HS-5 (cell line): ENCODE results near the gene SLC7A1.
"Not testable (repeated sequence)": the region's sequence is repeated elsewhere in the genome, so short reads cannot be mapped to it uniquely, and the experiment has no call there.

Source experiments
- DNase-seq: peaks from one replicate; pipeline ENCODE4 v3.0.0-alpha.2; 2012; ENCODE audit warnings: low read depth

The SLC7A1 gene

GRCh38 chr13:29595380-29596063 lies at the start of gene SLC7A1:
Gene SLC7A1, minus strand, starts transcription at chr13:29595688. Its CDS starts 59,500 bp downstream, at chr13:29536188.
- peak; percentile 37 for DNase-seq

DNA sequence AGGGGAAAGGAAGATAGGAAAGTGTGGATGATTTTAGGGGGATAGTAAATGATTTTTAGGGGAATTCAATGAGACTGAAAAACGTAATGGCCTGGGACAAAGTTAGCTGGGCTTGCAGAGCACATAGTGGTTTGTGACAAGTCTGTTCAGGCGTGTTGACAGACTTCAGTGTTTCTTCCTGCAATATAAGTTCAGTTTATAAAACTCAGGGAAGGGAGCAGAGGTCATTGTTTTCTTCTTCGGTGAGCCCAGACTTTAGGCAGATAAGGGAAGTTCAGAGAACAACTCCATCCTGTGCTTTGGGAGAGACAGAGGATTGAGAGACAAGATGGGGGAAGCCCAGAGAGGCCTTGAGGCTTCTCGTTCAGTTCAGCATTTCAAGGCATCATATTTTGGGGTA lies 45.2 kb upstream of the SLC7A1 start:
- DNase-seq: no peak

DNA sequence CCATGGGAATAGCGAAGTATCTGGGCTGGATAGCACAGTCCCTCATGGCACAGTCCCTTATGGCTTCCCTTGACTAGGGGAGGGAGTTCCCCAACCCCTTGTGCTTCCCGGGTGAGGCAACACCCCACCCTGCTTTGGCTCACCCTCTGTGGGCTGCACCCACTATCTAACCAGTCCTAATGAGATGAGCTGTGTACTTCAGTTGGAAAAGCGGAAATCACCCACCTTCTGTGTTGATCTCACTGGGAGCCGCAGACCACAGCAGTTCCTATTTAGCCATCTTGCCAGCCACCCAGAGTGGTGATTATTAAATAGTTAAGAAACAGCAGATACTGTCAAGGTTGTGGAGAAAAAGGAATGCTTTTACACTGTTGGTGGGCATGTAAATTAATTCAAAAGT lies 41.3 kb upstream of the SLC7A1 start:
- DNase-seq: not testable (repeated sequence)

GRCh38 chr13:29624997-29625396 lies 29.5 kb upstream of the SLC7A1 start:
- no peak for DNase-seq

DNA sequence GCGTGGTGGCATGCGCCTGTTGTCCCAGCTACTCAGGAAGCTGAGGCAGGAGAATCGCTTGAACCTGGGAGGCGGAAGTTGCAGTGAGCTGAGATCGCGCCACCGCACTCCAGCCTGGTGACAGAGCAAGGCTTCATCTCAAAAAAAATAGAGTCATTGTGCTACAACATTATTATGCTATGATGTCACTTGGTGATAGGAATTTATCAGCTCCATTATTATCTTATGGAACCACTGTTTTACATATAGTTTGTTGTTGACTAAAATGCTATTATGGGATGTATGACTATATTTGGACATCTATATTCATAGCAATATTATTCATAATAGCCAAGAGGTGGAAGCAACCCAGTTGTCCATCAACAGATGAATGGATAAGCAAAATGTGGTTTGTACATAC lies 26.4 kb upstream of the SLC7A1 start:
- DNase-seq: no peak

- peak; percentile 29 for DNase-seq
Measured at GRCh38 chr13:29621051-29621800, 25.7 kb upstream of the SLC7A1 start.

DNA sequence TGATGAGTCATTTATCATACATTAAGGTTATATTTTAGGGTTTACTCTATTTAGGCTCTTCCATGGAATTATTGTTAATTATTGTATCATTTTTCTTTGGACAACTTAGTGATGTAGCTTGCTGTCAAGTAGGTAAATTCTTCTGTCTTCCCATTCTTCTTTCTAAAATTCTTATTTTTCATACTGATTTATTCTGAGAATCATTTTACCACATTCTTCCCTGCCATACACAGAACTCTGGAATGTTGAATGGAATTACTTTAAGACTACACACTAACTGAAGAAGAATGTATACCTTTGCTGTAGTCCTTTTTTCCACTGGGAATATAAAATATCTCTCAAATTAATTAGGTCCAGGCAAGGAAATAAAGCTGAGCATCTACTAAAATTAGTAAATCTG lies 24.5 kb upstream of the SLC7A1 start:
- DNase-seq: no peak

- no peak for DNase-seq
Measured at GRCh38 chr13:29613101-29613500, 17.6 kb upstream of the SLC7A1 start.

GRCh38 chr13:29607465-29607864 lies 12.0 kb upstream of the SLC7A1 start:
- no peak for DNase-seq

DNA sequence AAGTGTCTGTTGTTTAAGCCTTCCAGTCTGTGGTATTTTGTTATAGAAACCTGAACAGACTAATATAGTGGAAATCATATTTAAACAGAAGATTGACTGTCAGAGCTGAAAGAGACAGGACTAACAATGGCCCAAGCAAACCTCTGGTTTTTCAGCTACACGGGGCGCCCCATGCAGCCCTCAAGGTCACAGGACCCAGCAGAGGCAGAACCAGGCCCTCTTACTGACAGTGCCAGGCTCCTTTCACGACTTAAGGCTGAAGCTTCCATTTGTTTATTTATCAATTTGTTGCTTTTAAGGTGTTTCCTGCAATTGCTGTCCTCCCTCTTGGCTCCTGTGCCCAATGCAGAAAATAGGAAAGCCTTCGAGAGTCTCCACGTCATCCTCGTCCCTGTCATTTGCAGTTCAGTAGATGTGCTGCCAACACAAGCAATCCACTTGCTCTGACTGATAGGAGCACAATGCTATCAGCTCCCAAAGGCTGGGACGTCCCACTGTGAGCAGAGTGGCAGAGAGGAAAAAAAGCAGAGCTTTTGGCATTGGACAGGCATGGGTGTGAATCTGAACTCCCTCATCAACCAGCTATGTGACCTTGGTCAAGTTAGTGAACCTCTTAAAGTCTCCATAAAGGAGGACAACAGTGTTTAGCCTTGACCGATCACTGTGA lies 10.5 kb upstream of the SLC7A1 start:
- DNase-seq: no peak

GRCh38 chr13:29598321-29598720 lies 2.8 kb upstream of the SLC7A1 start:
- no peak for DNase-seq

DNA sequence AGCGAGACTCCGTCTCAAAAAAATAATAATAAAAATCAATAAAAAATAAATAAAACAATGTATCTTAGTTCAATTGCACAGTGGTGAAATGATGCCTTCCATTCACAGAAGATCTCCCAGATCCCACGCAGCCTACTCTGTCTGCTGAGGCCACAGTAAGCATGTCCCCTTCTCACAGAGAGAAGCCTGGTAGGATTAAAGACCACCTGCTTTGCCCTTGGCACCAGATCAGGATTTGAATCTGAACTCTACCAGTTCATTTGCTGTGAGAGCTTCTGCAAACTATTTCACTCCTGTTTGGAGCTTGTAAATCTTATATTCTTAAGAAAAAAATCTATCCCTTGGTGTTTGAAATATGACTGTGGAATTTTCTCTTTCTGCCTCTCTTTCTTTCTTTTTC lies 2.2 kb upstream of the SLC7A1 start:
- no peak for DNase-seq

DNA sequence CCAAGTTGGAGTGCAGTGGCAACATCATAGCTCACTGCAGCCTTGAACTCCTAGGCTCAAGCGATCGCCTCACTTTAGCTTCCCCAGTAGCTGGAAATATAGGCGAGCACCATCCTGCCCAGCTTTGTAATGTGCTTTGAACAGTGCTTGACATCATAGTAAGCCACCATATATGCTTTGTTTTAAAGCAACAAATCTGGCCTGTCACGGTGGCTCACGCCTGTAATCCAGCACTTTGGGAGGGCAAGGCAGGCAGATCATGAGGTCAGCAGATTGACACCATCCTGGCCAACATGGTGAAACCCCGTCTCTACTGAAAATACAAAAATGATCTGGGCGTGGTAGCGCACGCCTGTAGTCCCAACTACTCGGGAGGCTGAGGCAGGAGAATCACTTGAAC lies 1.8 kb upstream of the SLC7A1 start:
- DNase-seq: no peak

GRCh38 chr13:29596064-29596418 lies 553 bp upstream of the SLC7A1 start:
- DNase-seq: no peak

DNA sequence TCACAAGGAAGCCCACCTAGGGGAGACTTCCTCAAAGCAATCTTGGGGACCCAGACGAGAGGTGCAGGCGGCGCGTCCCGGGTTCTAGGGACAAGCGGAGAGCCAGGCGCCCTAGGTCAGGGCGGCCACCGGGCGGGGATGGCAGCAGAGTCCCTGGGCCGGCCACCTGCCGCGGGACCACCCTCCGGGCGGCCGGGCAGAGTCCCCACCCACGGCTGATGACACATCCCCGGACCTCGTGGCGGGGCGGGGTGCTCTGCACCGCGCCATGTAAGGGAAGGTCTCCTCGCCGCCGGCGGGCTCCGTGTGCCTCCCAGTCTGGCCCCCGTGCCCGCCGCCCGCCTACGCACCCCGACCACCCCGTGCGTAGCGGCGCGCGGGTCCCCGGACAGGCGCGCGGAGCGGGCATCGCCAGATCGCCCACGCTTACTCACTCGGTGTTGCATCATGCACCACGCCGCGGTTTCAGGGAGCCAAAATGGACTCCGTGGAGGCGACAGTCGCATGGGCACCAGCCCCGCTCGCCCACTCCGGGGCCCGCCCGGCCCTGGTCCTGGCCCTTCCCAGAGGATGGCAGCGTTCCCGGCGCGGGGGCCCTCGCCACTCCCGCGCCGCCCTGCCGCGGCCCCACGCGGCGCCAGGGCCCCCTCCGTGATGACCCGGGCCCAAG lies 643 bp downstream of the SLC7A1 start:
- no peak for DNase-seq

GRCh38 chr13:29594303-29594709 lies 1.2 kb downstream of the SLC7A1 start:
- peak; percentile 58 for DNase-seq

DNA sequence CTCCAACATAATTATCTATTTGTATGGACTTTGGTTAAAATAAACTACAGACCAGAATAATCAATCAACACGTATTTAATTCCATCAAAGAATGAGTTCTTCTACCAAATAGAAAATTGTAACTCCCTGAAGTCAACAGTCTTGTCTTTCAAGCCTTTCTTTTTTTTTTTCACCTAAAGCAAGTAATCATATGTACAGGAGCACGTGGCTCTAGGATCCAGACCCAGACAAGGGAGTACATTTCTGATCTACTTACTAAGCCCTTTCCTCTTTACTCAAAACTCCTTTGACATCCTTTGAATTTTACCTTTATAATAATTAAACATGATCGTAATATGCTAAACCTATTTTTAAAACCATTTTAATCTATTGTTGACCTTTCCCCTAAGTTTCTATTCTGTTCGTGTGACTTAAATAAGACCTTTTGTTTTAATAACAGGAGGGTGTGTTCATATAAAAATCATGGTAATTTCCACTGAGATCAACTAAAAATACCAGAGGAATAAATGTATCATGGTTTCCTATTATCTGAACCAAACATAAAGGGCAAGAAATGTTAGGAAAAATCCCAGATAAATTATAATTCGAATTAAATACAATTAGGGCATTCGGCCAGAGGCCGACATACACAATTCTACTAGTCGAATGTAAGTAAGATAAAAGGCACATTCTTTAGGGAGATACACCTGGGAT lies 1.7 kb downstream of the SLC7A1 start:
- DNase-seq: no peak

GRCh38 chr13:29591310-29591709 lies 4.2 kb downstream of the SLC7A1 start:
- no peak for DNase-seq

GRCh38 chr13:29589967-29590366 lies 5.5 kb downstream of the SLC7A1 start:
- DNase-seq: no peak

GRCh38 chr13:29589234-29589633 lies 6.3 kb downstream of the SLC7A1 start:
- DNase-seq: no peak

DNA sequence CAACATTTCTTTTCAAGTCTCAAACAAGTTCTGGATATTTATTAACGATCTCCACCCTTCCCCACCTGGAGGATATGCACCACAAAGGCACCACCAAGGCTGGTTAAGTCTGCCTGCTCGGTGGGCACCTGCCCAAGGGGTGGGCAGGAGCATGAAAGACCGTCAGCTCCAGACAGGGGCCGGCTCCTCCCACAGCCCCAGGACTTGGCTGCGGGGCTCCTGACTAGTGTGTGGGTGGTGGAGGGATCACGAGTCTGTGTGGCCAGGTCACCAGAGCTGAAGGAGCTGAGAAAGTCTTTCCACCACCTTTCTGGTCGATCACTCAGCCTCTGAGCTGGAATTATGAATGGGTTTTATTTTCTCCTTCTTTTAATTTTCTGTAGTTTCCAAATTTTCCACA lies 7.8 kb downstream of the SLC7A1 start:
- DNase-seq: no peak
